PC-3 (cell line): Measurements from ENCODE around the gene KRT80. TPM values are rescaled to one million over a fixed set of nuclear protein-coding genes. Genes with fewer than 3 reads are reported as not detected.

Source experiments
- ATAC-seq: fragments of 200-7000 bp; cut with Tn5 transposase; 2 replicates; pipeline ENCODE4 v1.9.1; 2020; ENCODE audit warnings: mild to moderate bottlenecking, moderate library complexity
- BruUV-seq: library from RNA; stranded (reverse); fragments of 400-500 nt; replicated peaks from 2 replicates; lab custom pipeline; 2021; lab: Mats Ljungman, UMichigan
- CTCF ChIA-PET: fragments of 300-600 bp; sonication (Branson Sonifier 250); formaldehyde crosslinking; loops from one replicate; lab custom pipeline; 2022; ENCODE audit warnings: antibody characterized with exemption; lab: Charles Lee
- POLR2A ChIA-PET: fragments of 300-600 bp; sonication (Branson Sonifier 250); formaldehyde crosslinking; loops from one replicate; lab custom pipeline; 2022; ENCODE audit warnings: antibody characterized with exemption; ENCODE audit not compliant: unreplicated experiment; lab: Charles Lee
- DNase-seq: peaks from one replicate; pipeline ENCODE4 v3.0.0-alpha.2; 2015
- H2AFZ ChIP-seq: fragments of 300-600 bp; sonication (generic); 2 replicates; pipeline ENCODE4 v1.6.0; 2016; ENCODE audit warnings: antibody characterized with exemption, low read length
- H3F3A ChIP-seq: fragments of 300-600 bp; sonication (generic); one replicate; pipeline ENCODE4 v1.6.0; 2017; ENCODE audit warnings: antibody characterized with exemption, low read length, control low read depth, mild to moderate bottlenecking; ENCODE audit not compliant: unreplicated experiment
- H3K27ac ChIP-seq: fragments of 300-600 bp; sonication (generic); 2 replicates; pipeline ENCODE4 v1.5.1; 2016; ENCODE audit warnings: mild to moderate bottlenecking, low read length
- H3K27me3 ChIP-seq: fragments of 300-600 bp; sonication (generic); 2 replicates; pipeline ENCODE4 v1.6.1; 2016; ENCODE audit warnings: low read length, mixed read lengths
- H3K36me3 ChIP-seq: fragments of 300-600 bp; sonication (generic); 2 replicates; pipeline ENCODE4 v1.6.1; 2016; ENCODE audit warnings: low read depth, mixed run types, low read length, mixed read lengths
- H3K4me1 ChIP-seq: fragments of 300-600 bp; sonication (generic); 2 replicates; pipeline ENCODE4 v1.5.1; 2016; ENCODE audit warnings: low read length; ENCODE audit not compliant: insufficient read depth
- H3K4me2 ChIP-seq: fragments of 300-600 bp; sonication (generic); 2 replicates; pipeline ENCODE4 v1.6.0; 2016; ENCODE audit warnings: low read length
- H3K4me3 ChIP-seq: fragments of 300-600 bp; sonication (generic); 2 replicates; pipeline ENCODE4 v1.5.1; 2016; ENCODE audit warnings: mild to moderate bottlenecking, low read length, mixed read lengths
- H3K79me2 ChIP-seq: fragments of 300-600 bp; sonication (generic); 2 replicates; pipeline ENCODE4 v1.6.1; 2017; ENCODE audit warnings: low read length, mixed read lengths
- H3K9ac ChIP-seq: fragments of 300-600 bp; sonication (generic); 2 replicates; pipeline ENCODE4 v1.6.0; 2016; ENCODE audit warnings: mild to moderate bottlenecking, low read length
- H3K9me2 ChIP-seq: fragments of 300-600 bp; sonication (generic); replicated peaks from 2 replicates; pipeline ENCODE4 v1.6.1; 2016; ENCODE audit warnings: mixed run types, low read length, mixed read lengths
- H3K9me3 ChIP-seq: fragments of 300-600 bp; sonication (generic); 2 replicates; pipeline ENCODE4 v1.6.1; 2016; ENCODE audit warnings: low read length, mixed read lengths
- H4K20me1 ChIP-seq: fragments of 300-600 bp; sonication (generic); 2 replicates; pipeline ENCODE4 v1.6.1; 2016; ENCODE audit warnings: low read length, mixed read lengths
- EZH2 ChIP-seq: fragments of 300-600 bp; sonication (generic); IDR thresholded peaks from one replicate; pipeline ENCODE4 v1.6.1; 2017; ENCODE audit warnings: antibody characterized with exemption, mild to moderate bottlenecking, low read length; ENCODE audit not compliant: unreplicated experiment
- EZH2phosphoT487 ChIP-seq: fragments of 300-600 bp; sonication (generic); IDR thresholded peaks from 2 replicates; pipeline ENCODE4 v1.6.1; 2018; ENCODE audit warnings: mild to moderate bottlenecking, antibody characterized with exemption, low read length, borderline replicate concordance
- intact Hi-C: fragments of 100-400 bp; cut with micrococcal nuclease; formaldehyde crosslinking; loops from 2 replicates; pipeline ENCODE4 v1.9.0; 2023
- total RNA-seq: library from RNA; depleted of rRNA; stranded (reverse); fragments of >200 nt; gene quantifications from 2 replicates; pipeline ENCODE4 v1.2.3, GENCODE V29; 2014
- TF ChIP-seq, protein P1 (sequence below): fragments of 300-600 bp; sonication (generic); conservative IDR thresholded peaks from 2 replicates; pipeline ENCODE4 v1.5.1; 2017; ENCODE audit warnings: antibody characterized with exemption, low read depth, mild to moderate bottlenecking, low read length

Gene KRT80
- total RNA-seq, 1 experiment from 2014 or later: 19.8 TPM

GRCh38 chr12:52179396-52179973 lies 12.3 kb downstream of the KRT80 start:
- H3K9ac ChIP-seq: no peak overlapping the region
- no peaks in the 10 kb centered on the region for H3F3A ChIP-seq
- H3K9me2 ChIP-seq: no peaks in the 10 kb centered on the region
- H3K36me3 ChIP-seq: peaks cover 55% of the 10 kb centered on the region
- no peak for DNase-seq
- intact Hi-C loops: no loop called here
- no peaks in the 10 kb centered on the region for H3K27me3 ChIP-seq
- ChIA-PET CTCF (no interaction called here), POLR2A (no interaction called here)
- no peak overlapping the region for H3K4me2 ChIP-seq
- H3K4me1 ChIP-seq: peaks cover 22% of the 10 kb centered on the region
- TF ChIP-seq EZH2 (no peak), EZH2phosphoT487 (no peak)
- TF ChIP-seq, protein P1, sequence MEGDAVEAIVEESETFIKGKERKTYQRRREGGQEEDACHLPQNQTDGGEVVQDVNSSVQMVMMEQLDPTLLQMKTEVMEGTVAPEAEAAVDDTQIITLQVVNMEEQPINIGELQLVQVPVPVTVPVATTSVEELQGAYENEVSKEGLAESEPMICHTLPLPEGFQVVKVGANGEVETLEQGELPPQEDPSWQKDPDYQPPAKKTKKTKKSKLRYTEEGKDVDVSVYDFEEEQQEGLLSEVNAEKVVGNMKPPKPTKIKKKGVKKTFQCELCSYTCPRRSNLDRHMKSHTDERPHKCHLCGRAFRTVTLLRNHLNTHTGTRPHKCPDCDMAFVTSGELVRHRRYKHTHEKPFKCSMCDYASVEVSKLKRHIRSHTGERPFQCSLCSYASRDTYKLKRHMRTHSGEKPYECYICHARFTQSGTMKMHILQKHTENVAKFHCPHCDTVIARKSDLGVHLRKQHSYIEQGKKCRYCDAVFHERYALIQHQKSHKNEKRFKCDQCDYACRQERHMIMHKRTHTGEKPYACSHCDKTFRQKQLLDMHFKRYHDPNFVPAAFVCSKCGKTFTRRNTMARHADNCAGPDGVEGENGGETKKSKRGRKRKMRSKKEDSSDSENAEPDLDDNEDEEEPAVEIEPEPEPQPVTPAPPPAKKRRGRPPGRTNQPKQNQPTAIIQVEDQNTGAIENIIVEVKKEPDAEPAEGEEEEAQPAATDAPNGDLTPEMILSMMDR: no peak
- no TSS peak for BruUV-seq
- no peak overlapping the region for H3K4me3 ChIP-seq
- no peak overlapping the region for H2AFZ ChIP-seq
- no peak overlapping the region for H3K27ac ChIP-seq
- no peak for ATAC-seq
- H3K79me2 ChIP-seq: peaks cover 18% of the 10 kb centered on the region
- no peaks in the 10 kb centered on the region for H3K9me3 ChIP-seq
- H4K20me1 ChIP-seq: no peaks in the 10 kb centered on the region

- ChIA-PET CTCF (no interaction called here), POLR2A (no interaction called here)
- H3K36me3 ChIP-seq: peaks cover 51% of the 10 kb centered on the region
- TF ChIP-seq EZH2 (no peak), EZH2phosphoT487 (no peak)
- TF ChIP-seq, protein P1: no peak
- no peak overlapping the region for H2AFZ ChIP-seq
- no peak for ATAC-seq
- no peak overlapping the region for H3K4me3 ChIP-seq
- no peaks in the 10 kb centered on the region for H3K9me3 ChIP-seq
- H3K9me2 ChIP-seq: no peaks in the 10 kb centered on the region
- intact Hi-C loops: no loop called here
- no peak overlapping the region for H3K4me2 ChIP-seq
- BruUV-seq: no TSS peak
- H3F3A ChIP-seq: no peaks in the 10 kb centered on the region
- no peak overlapping the region for H3K27ac ChIP-seq
- H3K9ac ChIP-seq: no peak overlapping the region
- peaks cover 13% of the 10 kb centered on the region for H3K79me2 ChIP-seq
- DNase-seq: no peak
- no peaks in the 10 kb centered on the region for H4K20me1 ChIP-seq
- H3K4me1 ChIP-seq: peaks cover 17% of the 10 kb centered on the region
- no peaks in the 10 kb centered on the region for H3K27me3 ChIP-seq
Observed at GRCh38 chr12:52178984-52179383, 12.8 kb downstream of the KRT80 start.

GRCh38 chr12:52178443-52178842 lies 13.4 kb downstream of the KRT80 start:
- no peak overlapping the region for H3K27ac ChIP-seq
- ChIA-PET CTCF (no interaction called here), POLR2A (no interaction called here)
- H3K9me3 ChIP-seq: no peaks in the 10 kb centered on the region
- no peaks in the 10 kb centered on the region for H3K27me3 ChIP-seq
- 0 out of 2 replicates have a peak, but pooled peaks cover 8% of the 10 kb centered on the region for H3K79me2 ChIP-seq
- no peak overlapping the region for H3K9ac ChIP-seq
- no peaks in the 10 kb centered on the region for H3K9me2 ChIP-seq
- no peaks in the 10 kb centered on the region for H3F3A ChIP-seq
- ATAC-seq (no peak), DNase-seq (no peak)
- no peak overlapping the region for H3K4me3 ChIP-seq
- no TSS peak for BruUV-seq
- intact Hi-C loops: no loop called here
- H3K4me2 ChIP-seq: no peak overlapping the region
- peaks cover 46% of the 10 kb centered on the region for H3K36me3 ChIP-seq
- no peaks in the 10 kb centered on the region for H4K20me1 ChIP-seq
- no peak overlapping the region for H2AFZ ChIP-seq
- TF ChIP-seq EZH2 (no peak), EZH2phosphoT487 (no peak)
- TF ChIP-seq, protein P1: no peak
- peaks cover 11% of the 10 kb centered on the region for H3K4me1 ChIP-seq
